GM18517 (cell line): ENCODE data around the gene LYRM1.
"Not testable (repeated sequence)": the region's sequence is repeated elsewhere in the genome, so short reads cannot be mapped to it uniquely, and the experiment has no call there.

Experiments
- ATAC-seq: cut with Tn5 transposase; IDR thresholded peaks from one replicate; pipeline ENCODE4 v1.9.1; 2021; ENCODE audit warnings: mild to moderate bottlenecking, moderate library complexity; ENCODE audit not compliant: unreplicated experiment

The LYRM1 gene, protein sequence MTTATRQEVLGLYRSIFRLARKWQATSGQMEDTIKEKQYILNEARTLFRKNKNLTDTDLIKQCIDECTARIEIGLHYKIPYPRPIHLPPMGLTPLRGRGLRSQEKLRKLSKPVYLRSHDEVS

DNA sequence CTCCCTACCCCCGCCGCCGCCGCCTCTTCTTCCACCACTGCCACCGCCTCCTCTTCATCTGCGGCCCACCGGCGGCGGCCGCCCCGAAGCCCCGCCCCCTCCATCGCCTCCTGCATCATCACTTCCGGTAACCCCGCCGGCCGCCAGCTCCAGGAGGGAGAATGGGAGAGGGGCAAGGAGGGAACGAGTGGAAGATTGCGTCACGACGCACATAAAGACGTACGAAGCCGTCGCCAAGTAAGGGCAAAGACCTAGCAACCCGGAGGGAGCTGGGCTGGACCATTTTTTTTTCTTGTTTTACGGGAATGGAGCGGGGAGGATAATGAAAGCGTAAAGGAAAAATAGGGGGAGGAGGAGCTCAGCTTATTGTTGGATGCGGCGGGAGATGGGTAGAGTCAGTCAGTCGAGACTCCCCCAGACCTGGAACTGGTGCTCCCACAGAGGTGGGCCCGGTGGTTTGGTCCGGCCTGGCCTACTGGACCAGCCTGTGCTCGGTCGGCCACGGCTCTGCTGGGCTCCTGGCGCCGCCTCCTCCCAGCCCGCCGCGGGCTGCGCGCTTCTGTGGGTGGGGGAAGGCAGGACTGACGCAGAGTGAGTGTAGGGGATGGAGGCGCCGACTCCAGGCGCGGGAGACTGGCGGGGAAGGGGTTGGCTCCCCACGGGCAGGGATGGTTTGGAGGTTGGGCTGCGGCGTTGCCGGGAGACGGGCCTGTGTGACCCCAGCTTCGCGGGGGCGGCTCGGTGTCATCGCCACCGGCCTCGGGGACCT is at the start of gene LYRM1, which contains the start of gene DCUN1D3:
LYRM1 (plus strand) TSS at position 473 of the 769 bp plus-strand sequence. CDS start 14,785 bp downstream, outside the sequence.
DCUN1D3 (minus strand) TSS at position 60 of the 769 bp plus-strand sequence. CDS start 37,820 bp downstream, outside the sequence.
- peak; percentile 69 for ATAC-seq

DNA sequence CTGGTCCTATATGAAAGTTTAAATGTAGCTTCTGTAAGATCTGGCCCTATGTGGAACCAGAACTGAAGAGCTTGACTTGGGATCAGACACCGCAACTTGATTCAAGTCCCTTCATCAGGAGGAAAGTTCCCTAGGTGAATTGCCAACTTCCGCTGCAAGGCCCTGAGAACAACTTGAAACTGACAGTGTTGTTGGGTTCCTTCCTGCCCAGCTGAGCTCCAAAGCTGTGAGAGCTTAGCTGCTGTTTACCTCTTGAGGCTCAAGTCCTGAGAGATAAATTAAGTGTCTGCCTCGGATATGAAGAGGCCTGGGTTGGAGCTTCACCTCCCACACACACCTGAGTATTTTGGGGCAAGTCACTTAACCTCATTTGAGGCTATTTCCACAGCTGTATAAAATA is 49.6 kb upstream of the LYRM1 start:
- no peak for ATAC-seq

DNA sequence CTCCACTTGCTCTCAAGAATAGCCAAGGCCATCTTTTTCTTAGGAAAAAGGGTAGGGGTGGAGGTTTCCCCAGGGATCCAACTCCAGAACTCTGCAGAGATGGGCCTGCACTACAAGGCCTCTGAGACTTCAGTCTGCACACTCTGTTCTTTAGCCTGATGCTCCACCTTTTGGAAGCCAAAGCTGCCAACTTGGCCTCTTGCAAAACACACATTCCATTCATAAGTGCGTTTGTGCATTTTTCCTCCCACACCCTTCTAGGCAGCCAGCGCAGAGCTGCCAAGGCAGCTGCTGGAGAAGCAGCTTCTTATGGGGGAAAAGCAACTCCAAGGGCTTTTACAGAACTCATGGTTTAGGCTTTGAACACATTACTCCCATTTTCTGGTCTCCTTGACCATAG is 49.0 kb upstream of the LYRM1 start:
- no peak for ATAC-seq

DNA sequence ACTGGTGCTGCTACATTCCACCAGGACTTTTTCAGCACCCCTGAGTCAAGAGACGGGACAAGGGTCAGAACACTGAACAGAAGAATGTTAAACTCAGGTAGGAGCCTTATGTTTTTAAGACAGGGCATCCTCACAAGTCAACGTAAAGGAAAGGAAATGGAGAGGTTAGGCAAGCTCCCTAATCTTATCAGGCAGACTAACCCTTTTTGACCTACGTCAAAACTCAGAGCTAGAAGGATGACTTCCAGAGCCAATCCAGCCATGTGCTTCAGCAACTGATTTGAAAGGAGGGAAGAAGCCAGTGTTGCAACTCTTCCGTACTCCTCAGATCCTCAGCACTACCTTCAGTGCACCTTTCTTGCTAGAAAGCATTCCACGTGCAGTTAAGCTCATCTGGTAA is 47.4 kb upstream of the LYRM1 start:
- ATAC-seq, result no peak

DNA sequence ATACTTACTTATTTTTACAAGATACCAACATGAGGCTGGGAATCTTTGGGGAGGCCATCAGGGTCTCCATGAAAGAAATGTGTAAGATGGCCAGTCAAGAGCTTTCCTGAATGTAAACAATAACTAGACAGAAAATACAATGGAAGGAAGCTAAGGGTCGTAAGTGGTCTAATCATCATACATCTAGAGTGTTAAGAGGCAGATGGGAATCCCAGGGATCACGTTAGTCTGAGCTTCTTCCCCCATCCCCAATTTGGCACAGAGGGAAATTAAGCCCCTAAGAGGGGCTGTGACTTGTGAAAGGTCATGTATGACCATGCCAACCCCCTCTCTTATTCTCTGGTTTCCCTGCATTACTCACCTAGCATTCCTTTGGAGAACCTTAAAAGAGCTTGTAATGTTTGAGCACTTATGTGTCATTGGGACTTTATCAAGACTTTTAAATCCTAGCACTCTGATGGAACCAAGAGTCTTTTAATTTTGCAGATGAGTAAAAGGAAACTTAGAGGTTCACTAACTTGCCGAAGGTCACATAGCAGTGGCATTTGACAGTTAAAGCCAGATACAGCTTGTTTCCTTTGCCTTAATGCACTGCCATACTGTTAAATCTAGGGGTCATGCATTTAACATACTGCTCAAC is 46.5 kb upstream of the LYRM1 start:
- no peak for ATAC-seq

DNA sequence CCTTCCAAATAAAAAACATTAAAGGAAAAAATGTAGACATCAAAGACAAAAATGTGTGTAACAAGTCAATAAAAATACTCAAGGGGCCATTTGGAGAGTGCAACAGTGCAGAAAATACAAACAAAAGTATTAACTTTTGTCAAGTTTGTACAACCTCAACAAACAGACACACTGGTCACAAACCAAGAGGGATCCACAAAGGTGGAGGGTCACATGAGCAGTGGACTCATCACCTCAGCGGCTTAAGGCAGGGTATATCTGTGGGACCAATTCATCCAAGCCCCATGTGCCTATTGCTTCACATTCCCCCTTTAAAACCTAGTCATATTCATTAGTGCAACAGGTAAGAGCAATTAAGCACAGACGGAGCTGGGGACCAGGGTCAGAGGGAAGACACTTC is 45.6 kb upstream of the LYRM1 start:
- ATAC-seq, result no peak

DNA sequence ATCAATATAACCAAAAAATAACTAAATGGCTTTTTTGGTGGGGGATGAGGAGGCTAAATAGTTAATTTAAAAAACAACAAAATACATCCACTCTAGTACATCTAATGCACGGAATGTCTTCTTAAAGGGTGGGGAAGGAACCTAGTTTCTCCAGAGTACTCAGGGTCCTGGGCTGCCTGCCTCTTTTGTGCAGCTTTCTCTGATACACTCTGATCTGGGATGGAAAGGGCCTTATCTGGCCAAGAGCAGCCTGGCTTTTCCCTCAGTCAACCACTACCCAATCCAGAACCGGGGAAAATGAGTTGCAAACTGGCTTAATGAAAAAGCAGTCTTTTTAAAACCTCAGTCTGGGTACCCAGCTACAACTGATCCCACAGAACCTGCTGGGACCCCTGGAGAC is 43.3 kb upstream of the LYRM1 start:
- no peak for ATAC-seq

DNA sequence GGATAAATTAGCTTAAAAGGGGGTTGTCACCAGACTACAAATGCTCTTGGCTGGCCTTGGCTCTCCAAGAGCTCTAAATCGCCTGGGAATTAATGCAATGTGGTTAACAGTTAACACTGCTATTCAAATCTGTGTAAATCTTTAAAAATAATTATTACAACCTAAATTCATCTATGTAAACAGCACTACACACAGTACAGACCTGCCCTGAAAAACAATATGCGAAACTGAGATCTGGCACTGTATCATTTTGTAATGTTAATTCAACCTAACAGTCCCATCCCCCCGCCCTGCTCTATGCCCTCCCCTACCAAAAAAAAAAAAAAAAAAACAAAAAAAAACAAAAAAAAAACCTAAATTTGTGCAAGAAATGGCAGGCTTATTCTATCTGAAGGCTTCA is 41.3 kb upstream of the LYRM1 start:
- ATAC-seq, result no peak

DNA sequence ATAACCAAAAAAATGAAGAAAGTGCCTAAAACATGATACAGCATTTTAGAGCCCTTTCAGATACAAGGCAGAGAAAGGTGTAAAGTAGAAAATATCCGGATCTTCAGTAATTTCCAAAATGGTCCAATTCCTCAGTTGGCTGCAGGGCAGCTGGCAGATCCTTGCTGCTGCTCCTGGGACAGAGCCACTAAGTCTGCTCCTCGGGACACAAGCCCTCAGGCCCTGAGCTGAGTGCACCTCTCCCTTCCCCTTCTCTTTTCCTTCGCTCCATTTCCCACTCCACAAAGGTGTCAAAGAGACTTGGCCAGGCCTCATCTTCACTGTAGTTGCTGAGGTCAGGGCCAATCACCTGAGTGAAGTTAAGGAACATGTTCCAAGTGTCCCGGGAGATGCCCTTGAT is 40.9 kb upstream of the LYRM1 start:
- no peak for ATAC-seq

DNA sequence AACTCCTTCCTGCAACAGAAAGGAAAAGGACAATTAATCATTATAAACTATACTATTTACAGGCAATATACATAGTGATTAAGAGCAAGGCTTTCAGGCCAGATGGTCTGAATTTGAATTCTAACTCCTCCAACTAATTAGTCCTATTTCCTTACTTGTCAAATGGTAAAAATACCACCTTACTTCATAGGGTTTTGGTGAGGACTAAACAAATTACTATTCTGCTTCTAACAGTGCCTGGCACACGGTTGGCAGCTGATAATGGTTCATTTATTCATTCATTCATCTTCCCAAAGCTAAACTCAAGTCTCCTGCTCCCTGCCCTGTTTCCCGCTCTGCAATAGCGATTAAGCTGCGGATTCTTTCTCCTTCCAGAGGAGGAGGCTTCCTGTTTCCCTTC is 40.2 kb upstream of the LYRM1 start:
- no peak for ATAC-seq

DNA sequence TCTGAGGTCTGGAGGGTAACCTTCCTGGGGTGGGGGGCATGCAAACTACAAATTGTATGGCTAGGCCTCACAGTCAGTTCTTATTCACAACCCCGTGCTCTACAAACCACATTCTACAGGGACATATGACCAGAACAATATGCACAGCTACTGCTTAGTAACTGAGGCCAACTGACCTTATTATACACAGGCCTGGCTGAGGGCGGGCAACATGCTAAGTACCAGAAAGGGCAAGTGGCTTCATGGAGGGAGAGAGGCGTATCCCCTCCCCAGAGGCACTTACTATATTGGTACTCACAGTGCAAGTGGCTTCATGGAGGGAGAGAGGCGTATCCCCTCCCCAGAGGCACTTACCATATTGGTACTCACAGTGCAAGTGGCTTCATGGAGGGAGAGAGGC is 39.6 kb upstream of the LYRM1 start:
- ATAC-seq, result not testable (repeated sequence)

DNA sequence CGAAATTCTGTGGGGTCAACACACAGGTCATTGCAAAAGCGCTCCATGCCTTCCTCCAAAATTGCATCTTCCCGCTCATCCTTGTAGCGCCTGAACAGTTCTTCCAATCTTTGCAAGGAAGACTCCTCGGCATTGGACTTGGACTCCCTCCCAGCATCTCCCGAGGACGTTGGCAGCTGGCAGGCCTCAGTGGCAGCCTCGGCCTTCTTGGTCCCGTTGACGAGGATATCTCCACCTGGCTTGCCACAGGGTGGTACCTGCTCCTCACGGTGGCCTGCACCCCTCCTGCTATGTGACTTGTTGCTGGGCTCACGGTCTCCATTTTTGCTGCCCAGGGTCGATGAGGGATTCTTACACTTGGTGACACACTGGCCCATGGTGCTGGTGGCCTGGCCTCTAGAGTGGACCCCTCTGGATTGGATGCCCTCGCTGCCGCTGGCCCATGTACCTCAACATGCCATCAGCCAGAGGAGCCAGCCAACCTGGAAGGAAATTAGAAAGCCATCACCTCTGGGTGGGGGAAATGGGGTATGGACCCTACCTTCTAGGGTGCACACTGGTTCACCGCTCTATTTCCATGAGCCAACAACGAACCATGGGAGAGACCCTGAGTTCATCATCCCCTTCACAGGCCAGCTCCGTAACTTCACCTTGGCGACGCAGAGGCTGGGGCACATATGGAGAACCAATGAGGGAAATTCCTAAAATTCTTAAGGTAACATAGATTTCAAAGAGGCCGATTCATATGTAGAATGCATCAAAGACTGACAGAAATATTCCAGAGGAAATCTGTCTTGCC is 38.2 kb upstream of the LYRM1 start:
- ATAC-seq, result no peak

DNA sequence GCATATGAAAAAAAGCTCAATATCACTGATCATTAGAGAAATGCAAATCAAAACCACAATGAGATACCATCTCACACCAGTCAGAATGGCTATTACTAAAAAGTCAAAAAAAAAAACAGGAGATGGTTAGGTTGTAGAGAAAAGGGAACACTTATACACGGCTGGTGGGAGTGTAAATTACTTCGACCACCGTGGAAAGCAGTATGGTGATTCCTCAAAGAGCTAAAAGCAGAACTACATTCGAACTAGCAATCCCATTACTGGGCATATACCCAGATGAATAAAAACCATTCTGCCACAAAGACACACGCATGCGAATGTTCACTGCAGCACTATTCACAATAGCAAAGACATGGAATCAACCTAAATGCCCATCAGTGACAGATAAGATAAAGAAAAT is 36.2 kb upstream of the LYRM1 start:
- ATAC-seq, result not testable (repeated sequence)

DNA sequence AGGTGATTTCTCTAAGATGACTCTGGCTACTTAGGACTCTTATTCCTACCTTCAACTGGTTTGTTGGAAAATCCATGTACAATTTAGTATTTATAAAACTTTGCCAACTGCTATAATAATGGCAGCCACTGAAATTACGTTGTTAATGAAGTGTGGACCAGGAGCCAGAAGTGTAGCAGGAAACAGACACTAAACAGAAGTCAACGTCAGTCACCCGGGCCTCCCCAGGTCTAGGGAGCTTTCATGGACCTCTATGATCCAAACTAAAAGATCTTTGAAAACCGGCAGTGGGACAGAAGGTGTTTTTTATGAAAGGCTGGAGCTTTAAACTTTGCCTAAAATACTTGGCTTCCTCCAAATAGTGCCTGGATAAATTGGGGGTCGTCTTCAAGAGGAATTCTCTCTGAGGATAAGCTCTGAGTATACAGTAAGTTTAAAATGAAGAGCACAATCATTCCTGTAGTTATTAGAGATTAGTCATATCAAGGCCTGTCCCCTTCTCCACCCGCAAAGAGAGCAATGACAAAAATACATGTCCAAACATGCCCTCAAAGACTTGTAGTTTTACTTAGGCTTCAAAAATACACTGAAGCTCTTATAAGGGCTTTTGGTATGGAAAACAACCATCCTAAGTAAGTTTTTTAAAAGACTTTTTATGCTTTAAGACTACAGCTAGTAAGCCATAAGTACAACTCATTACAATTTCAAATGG is 35.0 kb upstream of the LYRM1 start:
- ATAC-seq, result peak; percentile 56

DNA sequence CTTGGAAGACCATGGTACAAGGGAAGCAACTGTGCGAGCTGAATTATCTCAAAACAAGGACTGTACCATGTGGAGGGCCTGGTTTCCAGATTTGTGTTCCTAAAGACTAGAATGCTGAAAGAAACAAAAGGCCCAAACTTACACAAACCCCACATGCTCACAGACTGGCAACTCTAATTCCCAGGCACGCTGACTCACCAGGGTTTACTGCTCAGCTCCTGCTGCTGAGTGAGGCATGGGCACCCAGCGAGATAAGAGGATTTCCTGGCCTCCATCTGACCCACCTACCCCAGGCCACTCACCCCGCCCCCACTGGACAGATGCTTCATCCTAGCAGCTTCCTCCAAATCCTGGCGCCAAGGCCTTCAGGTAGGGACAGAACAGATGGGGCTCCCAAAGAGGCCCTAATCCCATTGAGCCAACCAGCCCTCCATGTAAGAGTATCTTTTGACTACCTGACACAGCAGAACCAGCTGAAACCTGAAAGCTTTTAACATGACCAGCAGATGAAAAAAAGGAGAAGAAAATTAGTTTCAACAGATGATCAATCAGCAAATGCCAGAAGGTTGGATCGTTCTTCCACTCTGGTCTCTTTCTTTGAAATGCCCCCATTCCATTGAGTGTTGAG is 34.3 kb upstream of the LYRM1 start:
- no peak for ATAC-seq

DNA sequence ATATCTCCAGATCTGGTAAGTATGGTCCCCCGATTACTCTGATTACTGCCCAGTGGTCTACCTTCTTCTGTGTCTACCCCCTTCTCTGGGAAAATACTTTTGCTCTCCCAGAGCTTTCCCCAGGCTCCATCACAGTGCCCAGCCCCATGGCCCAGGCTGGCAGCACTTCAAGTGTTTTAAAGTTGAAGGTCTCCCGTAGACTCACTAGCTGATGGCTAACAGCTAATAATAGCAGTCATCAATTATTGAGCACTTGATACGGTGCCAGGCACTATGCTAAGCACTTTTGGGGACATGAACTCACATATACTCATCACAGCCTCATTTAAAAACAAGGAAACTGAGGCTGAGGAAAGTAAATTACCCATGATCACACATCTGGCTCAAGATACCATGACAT is 33.8 kb upstream of the LYRM1 start:
- no peak for ATAC-seq

DNA sequence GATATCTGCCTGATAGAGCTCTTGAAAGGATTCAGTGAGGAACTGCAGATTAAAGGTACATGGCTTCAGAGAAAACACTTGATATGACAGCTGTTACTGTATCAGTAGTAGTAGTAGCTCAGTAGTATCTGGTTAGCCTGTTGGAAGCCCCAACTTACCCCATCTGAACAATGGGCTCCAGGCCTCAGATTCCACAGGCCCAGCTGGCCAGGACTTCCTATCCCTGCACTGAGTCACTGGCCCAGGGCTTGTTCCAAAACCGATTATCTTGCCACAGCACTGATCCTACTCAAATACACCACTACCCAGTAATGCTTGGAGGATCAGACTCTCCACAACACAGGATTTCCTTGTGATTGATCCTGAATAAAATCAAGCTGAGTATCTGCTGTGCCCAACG is 33.0 kb upstream of the LYRM1 start:
- no peak for ATAC-seq

DNA sequence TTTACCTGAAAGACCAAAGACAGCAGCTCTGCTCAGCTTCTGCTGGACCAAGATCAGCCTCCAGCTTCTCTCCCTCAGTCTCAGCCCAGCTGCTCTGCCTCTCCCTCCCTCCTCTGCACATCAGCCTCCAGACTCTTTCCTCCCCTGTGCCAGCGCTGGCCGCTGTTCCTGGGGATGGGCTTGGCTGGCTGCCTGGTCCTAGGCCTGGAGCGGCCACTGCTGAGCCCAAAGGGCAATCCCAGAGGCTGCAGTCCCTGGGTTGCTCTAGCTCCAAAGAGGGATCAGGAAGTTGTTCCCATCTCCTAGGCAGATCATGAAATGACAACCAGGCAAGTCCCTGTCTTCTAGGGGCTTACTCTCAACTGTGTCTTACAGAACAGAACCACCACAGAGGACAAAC is 31.7 kb upstream of the LYRM1 start:
- ATAC-seq, result no peak

DNA sequence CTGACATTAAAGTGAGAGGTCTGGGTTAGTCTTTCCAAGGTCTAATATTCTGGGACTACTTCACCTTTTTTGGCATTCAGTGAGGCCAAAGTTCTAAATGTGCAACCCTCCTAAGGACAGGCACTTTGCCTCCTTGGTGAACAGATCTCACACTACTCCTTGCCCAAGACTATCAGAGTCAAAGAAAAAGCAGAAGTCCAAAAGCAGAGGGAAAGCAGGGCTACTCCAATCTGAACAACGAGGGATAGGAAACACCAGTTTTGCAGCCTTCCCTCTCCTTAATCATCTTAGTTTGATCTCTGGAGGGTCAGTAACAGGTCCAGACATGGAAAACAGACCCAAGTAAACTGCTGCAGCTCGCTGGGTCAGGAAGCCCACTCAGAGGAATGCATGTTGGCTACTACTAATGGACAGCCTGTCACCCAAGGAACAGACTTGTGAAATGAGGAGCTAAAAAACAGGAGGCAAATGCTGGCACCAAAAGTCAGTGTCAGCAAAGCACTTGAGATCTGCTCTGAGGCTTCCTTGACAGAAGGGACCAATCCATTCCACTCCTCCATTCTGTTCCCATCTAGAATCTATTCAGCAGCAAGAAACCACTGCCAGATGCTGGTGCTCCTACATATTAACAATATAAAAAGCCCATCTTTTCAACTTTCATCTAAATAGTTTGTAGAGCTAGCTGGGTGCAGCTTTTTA is 30.3 kb upstream of the LYRM1 start:
- no peak for ATAC-seq

DNA sequence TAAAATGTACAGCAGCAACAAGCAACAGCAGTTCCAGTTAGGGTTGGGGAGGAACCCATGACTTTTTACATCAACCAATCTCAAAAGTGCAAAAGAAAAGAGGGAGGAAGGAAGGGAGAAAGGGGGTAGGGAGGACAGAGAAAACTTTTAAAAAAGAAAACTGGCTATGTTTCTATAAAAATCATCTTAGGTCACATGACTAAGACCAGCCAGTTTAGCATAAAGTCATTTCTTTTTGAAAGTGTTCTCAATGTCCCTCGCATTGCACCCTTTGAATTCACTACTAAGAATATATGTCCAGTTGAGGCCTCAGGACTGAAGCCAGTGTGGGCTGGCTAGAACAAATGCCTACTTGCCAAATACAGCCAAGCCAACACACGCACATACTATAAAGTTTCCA is 29.3 kb upstream of the LYRM1 start:
- ATAC-seq, result no peak
